Stimulated activated CD4-positive, alpha-beta T cell treated with anti-CD3 and anti-CD28 coated beads, TNF-alpha, amount 100 ng/mL, for 24 hours (primary cell): ENCODE measurements around the gene CABCOCO1.

Experiments
- DNase-seq, 3 experiments: peaks; one replicate each; pipeline ENCODE4 v3.0.0-alpha.2; 2020; ENCODE audit warnings: low read depth in 3 of 3

The CABCOCO1 gene

GRCh38 chr10:61662794-61663259, at the start of gene CABCOCO1:
TSS of gene CABCOCO1 (plus strand) at chr10:61662929. CDS start at chr10:61662973, 44 bp downstream.
- DNase-seq, result no peak

- no peak for DNase-seq
Observed at GRCh38 chr10:61613665-61614064, 49.1 kb upstream of the CABCOCO1 start.

GRCh38 chr10:61616611-61617010, 46.1 kb upstream of the CABCOCO1 start:
- DNase-seq, result no peak

- no peak for DNase-seq
Observed at GRCh38 chr10:61617180-61617579, 45.5 kb upstream of the CABCOCO1 start.

GRCh38 chr10:61617586-61617985, 45.1 kb upstream of the CABCOCO1 start:
- DNase-seq, result no peak

GRCh38 chr10:61618388-61618961, 44.3 kb upstream of the CABCOCO1 start:
- no peak for DNase-seq

- no peak for DNase-seq
Observed at GRCh38 chr10:61620506-61620905, 42.2 kb upstream of the CABCOCO1 start.

GRCh38 chr10:61621605-61622051, 41.1 kb upstream of the CABCOCO1 start:
- no peak for DNase-seq

- no peak for DNase-seq
Observed at GRCh38 chr10:61623161-61623560, 39.6 kb upstream of the CABCOCO1 start.

- no peak for DNase-seq
Observed at GRCh38 chr10:61626209-61626608, 36.5 kb upstream of the CABCOCO1 start.

GRCh38 chr10:61627266-61627665, 35.5 kb upstream of the CABCOCO1 start:
- no peak for DNase-seq

- no peak for DNase-seq
Observed at GRCh38 chr10:61628151-61628874, 34.4 kb upstream of the CABCOCO1 start.

- no peak for DNase-seq
Observed at GRCh38 chr10:61628875-61629513, 33.7 kb upstream of the CABCOCO1 start.

- no peak for DNase-seq
Observed at GRCh38 chr10:61629576-61629975, 33.2 kb upstream of the CABCOCO1 start.

GRCh38 chr10:61632057-61632670, 30.6 kb upstream of the CABCOCO1 start:
- DNase-seq, result no peak

- no peak for DNase-seq
Observed at GRCh38 chr10:61633665-61634064, 29.1 kb upstream of the CABCOCO1 start.

GRCh38 chr10:61634746-61635145, 28.0 kb upstream of the CABCOCO1 start:
- no peak for DNase-seq

GRCh38 chr10:61635471-61635870, 27.3 kb upstream of the CABCOCO1 start:
- DNase-seq, result no peak

GRCh38 chr10:61635932-61636331, 26.8 kb upstream of the CABCOCO1 start:
- DNase-seq, result no peak

GRCh38 chr10:61639952-61640351, 22.8 kb upstream of the CABCOCO1 start:
- DNase-seq, result no peak

GRCh38 chr10:61640856-61641255, 21.9 kb upstream of the CABCOCO1 start:
- DNase-seq, result no peak

- DNase-seq, result no peak
Observed at GRCh38 chr10:61642150-61642571, 20.6 kb upstream of the CABCOCO1 start.
